Right renal pelvis (tissue), 4 donors: ENCODE data around the gene RPLP2. TPM values are rescaled to one million over a fixed set of nuclear protein-coding genes. Genes with fewer than 3 reads are reported as not detected.

Experiments used
- DNase-seq, 4 donors: peaks; one replicate each; pipeline ENCODE4 v3.0.0-alpha.2; 2013; ENCODE audit warnings: low read depth in 4 of 4, low spot score in 3 of 4, missing footprints in 1 of 4
- polyA plus RNA-seq, 4 donors: library from polyadenylated mRNA; unstranded; fragments of 120-200 nt; gene quantifications; one replicate each; pipeline ENCODE4 v1.2.1, GENCODE V29; 2013; ENCODE audit not compliant: insufficient read length in 4 of 4

Gene RPLP2
- 1,000 to 10,000 TPM in 2 of 4 donors, 100 to 1,000 TPM in 2; 857 to 1,329 (median 1,011) TPM for polyA plus RNA-seq

- DNase-seq: peak; percentile 95 to 99 (median 96)
These were observed at the start of gene RPLP2 for GRCh38 chr11:809287-810039. RPLP2 (plus strand) TSS chr11:809967; CDS start chr11:810235, 268 bp downstream.

GRCh38 chr11:760236-760635 lies 49.5 kb upstream of the RPLP2 start:
- no peak for DNase-seq

- no peak for DNase-seq
These were observed 48.1 kb upstream of the RPLP2 start for GRCh38 chr11:761526-762108.

GRCh38 chr11:762421-763072 lies 47.2 kb upstream of the RPLP2 start:
- no peak for DNase-seq

- no peak for DNase-seq
These were observed 46.7 kb upstream of the RPLP2 start for GRCh38 chr11:763073-763463.

- DNase-seq: no peak
These were observed 46.0 kb upstream of the RPLP2 start for GRCh38 chr11:763549-764321.

- DNase-seq: no peak
These were observed 45.3 kb upstream of the RPLP2 start for GRCh38 chr11:764322-765024.

GRCh38 chr11:765025-765801 lies 44.6 kb upstream of the RPLP2 start:
- DNase-seq: no peak

GRCh38 chr11:765802-766091 lies 44.0 kb upstream of the RPLP2 start:
- DNase-seq: no peak

- no peak for DNase-seq
These were observed 43.4 kb upstream of the RPLP2 start for GRCh38 chr11:766106-766935.

GRCh38 chr11:766936-767210 lies 42.9 kb upstream of the RPLP2 start:
- no peak for DNase-seq

- no peak for DNase-seq
These were observed 42.5 kb upstream of the RPLP2 start for GRCh38 chr11:767238-767637.

- DNase-seq: no peak
These were observed 39.7 kb upstream of the RPLP2 start for GRCh38 chr11:769887-770641.

GRCh38 chr11:770642-771616 lies 38.8 kb upstream of the RPLP2 start:
- DNase-seq: no peak

- DNase-seq: no peak
These were observed 38.1 kb upstream of the RPLP2 start for GRCh38 chr11:771617-772204.

GRCh38 chr11:772429-773390 lies 37.1 kb upstream of the RPLP2 start:
- DNase-seq: no peak
